ENCODE measurements around the gene SLC22A17.

SLC22A17 gene

DNA sequence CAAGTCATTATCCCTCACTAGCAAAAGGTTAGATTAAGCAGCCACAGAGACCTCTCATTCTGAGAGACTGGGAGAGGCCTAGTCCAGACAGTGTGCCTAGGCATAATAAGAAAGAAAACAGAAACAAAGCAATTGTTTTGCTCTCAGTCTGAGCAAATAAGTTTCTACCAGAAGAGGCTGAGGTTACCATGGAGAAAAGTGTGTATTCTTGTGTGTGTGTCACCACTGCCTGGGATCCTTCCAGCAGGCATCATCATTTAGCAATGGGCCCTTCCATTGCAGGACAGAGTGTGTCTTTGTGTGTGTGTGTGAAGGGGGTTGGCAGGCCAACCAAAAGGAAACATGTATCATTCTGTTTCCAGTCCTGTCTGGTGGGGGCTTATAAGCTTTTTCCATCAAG lies 8.6 kb upstream of the SLC22A17 start:
- DNase-seq: peak; percentile 66

DNA sequence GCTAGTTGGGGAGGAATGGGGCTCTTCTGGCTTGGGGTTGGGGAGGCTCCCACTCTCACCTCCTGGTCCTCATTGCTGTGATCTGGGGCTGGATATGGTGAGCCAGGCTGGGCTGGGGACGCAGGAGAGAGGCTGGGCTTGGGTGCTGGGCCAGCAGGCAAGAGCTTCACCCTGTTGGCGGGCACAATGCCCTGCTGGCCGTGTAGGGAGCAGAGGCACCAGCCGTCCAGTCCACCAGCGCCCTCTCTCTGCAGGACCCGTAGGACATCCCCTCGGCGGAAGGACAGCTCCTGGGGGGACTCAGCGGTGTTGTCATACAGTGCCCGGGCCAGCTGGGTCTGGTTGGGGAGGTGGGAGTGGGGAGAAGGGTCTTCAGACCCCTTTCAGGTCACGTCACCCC lies 7.8 kb upstream of the SLC22A17 start:
- DNase-seq: no peak

DNA sequence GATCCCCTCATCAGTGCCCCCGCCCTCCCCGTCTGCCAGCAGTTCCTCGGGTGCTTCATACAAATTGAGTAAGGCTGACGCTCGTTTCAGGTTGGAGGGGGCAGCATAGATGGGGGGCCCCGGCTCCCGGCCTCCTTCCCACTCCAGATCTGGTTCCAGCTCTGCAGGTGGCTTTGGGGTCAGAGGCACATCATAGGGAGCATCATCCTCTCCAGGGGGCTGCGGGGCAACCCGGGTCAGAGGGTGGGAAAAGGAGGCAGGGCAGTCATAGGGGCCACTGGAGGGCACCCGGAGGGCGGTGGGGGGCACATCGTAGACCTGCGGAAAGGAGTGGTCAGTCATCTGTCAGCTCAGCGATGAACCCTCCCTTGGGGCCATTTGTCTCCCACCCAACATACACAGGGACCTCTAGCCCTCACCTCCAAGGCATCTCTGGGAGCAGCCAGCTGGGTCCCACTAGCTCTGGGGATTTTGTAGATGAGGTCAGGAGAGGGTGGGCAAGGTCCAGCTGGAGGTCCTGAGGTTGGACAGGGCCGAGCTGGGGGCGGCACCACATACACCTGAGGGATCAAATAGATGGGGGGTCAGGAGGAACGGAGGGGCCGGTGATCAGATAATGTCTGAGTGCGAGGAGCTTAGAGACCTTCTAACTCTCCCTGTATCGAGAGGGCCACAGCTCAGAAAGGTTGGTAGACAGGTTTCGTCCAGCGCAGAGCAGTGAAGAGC lies 7.2 kb upstream of the SLC22A17 start:
- DNase-seq: no peak

DNA sequence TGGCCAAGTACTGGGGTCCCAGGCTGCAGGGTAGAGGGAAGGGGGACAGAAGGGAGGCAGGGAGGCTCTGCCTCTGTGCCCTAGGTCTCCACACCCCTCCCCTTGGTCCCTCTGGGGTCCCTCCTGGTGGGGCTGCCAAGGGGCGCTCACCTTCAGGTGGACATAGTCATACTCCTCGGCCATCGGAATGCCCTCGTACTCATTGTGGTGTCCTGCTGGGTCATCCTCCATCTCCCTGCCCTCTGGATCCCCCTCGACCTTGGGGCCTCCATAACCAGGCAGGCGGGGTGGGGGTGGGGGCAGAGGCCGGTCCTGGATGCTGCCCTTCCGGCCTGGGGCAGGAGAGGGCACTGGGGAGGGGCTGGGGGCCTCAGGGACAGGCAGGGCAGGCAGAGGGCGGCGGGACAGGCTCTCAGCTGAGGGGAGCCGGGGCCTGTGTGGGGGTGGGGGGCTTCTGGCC lies 6.5 kb upstream of the SLC22A17 start:
- no peak for DNase-seq

DNA sequence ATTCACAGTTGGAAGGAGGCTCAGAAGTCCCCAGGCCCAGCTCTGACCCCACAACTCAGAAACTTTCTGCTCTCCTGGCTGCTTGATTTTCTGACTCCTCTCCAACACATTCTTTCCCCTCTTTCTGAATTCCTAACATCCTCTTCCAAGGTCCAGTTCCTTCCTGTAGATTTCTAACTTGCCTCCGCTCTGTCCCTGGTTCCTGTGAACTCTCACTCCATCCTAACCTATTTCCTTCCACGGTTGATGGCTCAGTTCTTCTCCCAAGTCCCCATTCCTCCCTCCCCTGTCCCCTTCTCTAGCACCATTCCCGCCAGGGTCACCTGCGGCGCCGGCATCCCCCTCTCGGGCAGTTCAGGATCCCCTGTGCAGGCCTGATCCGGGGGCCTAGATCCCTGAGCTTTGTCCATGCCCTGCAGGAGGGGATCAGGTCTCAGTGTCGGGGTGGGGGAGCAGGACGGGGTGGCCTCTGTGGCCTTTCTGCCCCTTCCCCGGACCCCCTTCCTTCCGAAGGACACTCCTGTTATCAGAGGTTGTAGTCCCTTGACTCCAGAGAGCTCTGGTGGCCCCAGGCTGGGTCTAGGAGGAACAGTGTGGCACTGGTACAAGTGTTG lies 6.0 kb upstream of the SLC22A17 start:
- no peak for DNase-seq

DNA sequence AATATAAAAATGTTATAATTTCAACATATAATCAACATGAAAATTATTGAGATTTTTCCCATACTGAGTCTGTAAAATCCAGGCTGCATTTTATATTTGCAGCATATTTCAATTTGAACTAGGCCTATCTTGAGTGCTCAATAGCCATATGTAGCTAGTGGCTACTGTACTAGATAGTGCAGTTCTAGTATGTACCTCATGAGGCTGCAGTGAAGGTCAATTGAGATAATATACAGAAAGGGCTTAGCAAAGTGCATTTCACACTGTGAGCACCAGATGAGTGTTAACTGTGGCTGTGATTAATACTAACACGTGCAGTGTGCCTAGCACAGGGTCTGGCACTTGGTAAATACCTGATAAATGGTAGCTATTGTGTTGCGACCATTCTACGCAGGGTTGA lies 5.4 kb upstream of the SLC22A17 start:
- DNase-seq: no peak

DNA sequence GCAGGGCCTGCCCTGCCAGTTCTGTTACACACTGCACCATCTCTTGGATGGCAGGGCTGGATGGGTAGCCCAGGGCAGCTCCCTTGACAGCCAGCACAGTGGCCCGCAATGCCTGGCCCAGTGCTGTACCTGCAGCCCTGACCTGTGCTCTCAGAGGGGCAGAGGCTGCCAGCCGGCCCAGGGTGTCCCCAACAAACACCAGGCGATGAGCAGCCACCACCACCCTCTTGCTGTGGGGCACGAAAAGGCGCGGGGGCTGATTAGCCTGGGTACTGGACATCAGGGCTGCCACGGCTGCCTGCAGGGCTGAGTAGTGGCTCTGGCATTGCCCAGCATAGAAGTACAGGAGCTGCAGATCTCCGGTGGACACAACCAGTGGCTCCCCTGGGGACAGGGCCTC lies 4.6 kb upstream of the SLC22A17 start:
- no peak for DNase-seq

DNA sequence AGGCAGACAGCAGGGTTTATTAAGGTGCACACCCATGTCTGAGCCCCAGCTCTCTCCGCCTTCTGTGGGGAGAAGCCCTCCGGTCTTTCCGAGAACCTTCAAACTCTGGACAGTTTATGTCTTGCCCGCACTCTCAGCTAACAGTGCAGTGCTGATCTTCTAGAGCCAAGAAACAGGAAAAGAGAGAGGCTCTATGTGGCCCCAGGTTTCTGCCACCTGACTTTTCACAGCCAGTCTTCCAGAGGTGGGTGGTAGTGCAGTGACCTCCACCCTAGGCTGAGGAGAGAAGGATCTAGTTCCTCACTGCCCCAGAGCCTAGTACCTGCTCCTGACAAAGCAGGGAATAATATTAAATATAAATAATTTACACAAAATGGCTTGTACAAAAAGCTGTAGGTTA lies 4.0 kb upstream of the SLC22A17 start:
- DNase-seq: no peak

DNA sequence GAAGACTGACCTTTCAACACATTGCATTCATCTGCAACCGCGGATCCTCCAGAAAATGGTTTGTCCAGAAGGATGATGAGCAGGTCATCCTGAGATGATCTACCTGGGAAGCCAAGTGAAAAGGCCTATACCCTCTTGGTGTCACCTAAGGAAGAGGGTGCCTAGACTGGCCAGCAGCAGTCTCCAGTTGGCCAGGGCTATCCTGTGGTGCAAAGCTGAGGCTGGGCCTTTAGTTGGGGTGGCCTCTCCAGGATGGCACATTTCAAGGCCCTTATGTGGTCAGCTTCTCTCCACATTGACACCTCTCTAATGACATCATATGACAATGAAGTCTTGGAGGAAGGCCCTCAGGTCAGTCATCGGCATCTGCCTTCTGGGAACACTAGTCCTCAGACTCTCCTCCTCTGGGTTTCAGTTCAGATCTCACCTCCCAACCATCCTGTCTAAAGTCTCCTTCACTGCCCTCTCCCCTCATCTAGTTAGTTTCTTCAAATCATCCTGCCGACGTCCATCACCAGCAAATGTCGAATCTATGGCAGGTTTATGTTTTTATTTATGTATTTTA lies 3.3 kb upstream of the SLC22A17 start:
- no peak for DNase-seq

DNA sequence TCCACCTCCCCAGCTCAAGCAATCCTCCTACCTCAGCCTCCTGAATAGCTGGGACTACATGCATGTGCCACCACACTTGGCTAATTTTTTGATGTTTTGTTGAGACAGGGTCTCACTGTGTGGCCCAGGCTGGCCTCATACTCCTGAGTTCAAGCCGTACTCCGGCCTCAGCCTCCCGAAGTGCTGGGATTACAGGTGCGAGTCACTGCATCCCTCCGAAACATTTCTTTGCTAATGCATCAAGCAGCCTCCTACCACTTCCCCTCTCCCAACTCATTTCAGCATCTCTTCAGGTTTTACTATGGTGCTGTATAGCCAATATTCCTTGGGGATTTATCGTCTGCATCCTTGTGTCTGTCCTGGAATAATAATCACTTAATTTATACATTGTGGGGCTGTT lies 2.3 kb upstream of the SLC22A17 start:
- no peak for DNase-seq

DNA sequence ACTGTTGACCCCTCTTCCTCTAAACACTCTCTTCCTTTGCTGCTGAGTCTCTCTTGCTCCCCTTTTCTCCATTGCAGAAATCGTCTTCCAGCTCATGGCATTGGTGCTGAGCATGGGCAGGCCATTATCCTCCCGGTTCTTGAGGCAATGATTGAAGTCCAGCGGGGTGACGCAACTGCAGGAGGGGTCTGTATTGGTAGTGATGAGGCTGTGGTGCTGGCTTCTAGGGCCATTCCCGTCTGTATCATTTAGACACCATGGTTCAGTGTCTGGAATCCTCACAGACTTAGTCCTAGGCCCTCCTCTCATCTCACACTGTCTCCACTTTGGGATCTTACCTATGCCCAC lies 720 bp upstream of the SLC22A17 start:
- no peak for DNase-seq

DNA sequence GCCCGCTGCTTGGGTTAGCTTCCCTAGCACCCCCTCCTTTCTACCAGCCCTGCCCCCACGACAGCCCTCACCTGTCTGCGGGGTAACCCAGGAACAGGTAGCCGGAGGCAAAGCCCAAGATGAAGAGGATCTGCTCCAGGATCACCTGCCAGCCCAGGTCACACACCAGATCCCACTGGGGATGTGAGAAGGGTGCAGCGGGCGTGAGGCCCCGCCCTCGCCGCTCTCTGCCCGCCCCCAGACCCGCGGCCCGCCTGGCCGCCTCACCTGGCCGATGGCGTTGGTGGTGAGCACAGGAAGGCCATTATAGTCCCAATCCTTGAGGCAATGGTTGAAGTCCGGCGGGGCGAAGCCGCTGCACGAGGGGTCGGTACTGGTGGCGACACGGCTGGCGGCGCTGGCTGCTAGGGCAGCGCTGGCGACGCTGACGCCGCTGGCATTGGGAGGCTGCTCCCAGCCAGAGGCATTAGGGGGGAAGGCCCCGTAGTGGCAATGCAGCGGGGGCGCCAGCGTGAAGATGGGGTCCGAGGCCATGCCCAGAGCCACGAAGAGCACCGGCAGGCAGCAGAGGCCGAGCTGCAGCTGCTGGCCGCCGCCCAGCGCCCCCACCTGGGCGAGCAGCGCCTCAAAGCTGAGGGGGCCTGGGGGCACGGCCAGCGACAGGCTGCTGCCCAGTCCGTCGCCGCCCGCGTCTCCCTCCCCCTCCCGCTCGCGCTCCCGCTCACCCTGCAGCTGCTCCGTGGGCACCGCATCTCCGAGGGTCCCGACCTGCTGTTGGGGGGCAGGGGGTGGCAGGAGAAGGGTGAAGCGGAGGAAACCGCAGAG lies 794 bp downstream of the SLC22A17 start:
- DNase-seq: no peak

DNA sequence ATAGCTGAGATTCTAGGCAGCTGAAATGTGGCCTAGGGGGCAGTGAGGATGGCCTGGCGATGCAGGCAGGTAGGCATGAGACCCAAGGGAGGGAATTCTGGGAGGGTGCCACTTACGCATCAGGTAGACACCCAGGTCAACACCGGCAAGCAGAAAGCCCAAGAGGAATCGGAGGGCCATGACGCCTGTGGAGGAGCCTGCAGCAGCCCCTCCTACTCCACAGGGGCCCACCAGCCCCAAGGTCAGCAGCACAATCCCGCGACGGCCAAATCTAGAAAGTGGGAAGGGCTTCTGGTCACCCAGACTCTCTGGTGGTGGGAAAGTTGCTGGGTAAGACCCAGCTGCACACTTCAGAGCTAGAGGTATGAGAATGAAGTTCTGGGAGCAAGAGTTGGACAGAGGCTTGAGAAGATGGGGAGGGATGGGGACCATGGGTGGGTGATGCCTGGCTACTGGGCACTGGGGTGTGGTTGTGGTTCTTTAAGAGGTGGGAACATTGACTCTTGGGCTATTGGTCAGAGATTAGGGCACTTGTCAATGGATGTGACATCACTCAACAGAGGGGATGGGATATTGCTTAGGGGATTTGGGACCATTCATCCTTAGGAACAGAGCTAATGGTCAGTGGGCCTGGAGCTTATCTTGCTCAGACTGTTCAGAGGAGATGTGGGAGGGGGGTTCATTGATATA lies 3.4 kb downstream of the SLC22A17 start:
- DNase-seq: no peak

DNA sequence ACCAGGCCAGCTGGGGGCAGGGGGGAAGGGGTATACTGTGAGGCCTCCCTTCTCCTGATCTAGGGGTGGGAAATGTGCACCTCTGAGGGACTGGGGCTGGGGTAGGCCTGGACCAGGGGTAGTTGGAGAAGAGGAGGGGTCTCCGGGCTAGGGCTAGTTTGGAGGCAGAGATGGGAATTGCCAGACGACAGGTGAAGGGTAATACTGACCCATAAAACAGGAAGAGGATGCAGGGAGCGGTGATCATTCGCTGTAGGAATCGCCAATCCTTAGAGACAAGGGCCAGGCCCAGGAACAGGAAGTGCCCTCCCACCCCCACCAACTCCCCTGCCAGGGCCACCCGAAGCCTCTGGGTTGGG lies 4.4 kb downstream of the SLC22A17 start:
- no peak for DNase-seq

DNA sequence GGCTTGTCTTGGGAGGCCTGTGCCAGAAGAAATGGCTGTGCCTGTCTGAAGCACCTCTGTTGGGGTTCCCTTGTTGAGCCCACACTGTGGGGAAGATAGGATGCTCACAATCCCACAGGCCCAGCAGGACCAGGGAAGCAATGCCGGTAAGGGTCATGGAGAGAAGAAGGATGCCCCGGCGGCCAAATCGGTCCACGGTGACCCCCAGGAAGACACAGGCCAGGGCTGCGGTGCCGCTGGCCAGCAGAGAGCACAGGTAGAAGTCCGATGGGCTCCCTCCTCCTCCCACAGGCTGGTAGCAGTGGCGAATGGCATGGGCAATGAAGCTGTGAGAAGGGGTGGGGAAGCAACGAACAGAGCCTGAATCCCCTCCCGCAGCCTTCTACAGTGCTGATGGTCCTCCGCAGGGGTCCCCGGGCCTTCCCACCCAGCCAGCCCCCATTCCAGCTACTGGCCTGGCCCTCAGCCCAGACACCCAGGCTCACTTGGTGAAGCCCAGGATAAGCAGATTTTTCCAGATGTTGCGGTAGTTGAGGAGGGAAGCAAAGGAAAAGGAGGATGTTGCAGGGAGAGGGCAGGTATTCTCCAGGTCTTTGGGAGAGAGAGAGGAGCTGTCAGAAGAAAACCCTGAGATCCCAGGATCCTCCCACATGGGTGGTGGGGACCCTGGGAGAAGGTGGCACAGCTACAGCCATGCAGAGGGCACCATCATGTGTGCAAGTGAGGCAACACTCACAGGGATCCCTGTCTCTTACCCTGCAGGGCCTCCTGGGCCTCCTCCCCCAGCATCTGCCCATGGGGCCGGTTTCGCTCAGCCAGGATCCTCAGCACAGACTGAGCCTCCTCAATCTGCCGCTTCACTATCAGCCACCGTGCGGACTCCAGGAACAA lies 5.0 kb downstream of the SLC22A17 start:
- no peak for DNase-seq

DNA sequence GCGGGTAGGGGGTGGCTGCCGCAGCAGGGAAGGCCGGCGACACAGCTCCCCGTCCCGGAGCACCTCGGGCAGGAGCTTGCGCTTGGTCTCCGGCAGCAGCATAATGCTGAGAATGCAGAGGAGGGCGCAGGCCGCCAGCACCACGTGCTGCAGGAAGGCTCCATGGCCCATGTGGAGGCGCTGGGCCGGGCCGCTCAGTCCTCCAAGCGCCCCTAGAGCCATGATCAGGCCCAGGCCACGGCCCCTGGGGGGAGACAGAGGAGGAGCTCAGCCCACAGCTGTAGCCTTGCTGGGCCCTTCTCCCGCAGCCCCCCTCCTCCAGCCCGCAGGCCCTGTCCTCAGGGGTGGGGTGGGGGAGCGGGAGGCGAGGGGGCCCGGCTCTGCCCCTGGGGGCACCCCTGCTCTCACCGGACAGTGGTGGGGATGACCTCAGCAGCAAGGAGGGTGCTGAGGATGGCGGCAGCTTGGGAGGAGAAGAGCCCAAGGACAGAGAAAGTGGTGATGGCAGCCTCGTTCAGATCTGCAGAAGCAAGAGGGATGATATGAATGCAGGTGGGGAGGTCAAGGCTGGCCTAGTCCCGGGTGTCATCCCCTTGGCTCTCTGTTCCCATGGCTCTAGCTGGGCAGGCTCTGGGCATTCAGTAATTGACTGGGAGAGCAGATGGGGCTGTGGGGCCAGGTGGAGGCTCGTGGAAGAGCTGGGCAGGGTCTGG lies 5.8 kb downstream of the SLC22A17 start:
- DNase-seq: no peak

DNA sequence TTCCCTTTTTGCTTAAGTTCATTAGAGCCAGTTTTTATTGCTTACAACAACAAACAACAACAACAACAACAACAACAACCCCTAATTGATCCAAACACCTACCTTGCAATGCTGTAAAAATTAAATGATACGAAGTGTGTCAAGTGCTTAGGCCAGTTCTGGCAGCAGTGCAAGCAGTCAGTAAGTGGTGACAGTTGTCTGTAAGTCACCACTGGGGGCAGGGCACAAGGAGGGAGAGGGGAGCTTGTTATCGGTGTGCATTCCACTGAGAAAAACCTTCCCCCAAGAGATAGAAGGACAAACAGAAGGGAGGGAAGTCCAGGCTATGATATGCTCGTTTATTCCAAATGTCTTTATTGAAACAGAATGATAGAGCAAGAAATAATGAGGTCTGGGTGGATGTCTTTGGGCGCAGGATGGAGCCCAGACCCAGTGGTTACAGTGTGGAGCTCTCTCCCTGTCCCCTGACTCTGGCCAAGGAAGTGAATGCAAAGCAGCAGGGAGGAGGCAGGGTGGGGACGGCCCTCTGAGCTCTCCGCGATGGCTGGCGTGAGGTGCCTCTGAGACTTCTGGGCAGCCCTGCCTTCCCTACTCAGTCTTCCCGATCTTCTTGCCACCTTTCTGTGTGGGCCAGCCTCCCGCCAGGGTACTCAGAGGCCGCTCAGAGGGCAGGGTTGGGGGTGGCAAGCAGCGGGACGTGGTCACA lies 6.5 kb downstream of the SLC22A17 start:
- DNase-seq: no peak

DNA sequence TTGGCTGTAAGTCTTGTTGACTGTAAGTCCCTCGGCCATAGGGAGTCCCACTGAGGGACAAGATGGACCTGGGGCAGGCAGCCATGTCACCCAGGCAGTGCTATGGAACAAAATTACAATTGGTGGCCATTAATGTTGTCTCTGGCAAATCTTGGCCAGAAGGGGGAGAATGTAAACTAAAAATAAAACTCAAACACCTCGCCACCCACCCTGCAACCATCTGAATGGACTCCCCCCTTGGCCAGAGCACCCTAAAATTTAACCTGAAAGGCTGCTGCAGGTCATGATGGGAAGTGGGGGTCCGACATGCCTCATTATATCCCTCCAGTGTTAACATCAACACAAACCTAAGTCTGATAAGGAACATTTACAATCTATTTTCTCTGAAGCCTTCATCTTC lies 8.2 kb downstream of the SLC22A17 start:
- no peak for DNase-seq

DNA sequence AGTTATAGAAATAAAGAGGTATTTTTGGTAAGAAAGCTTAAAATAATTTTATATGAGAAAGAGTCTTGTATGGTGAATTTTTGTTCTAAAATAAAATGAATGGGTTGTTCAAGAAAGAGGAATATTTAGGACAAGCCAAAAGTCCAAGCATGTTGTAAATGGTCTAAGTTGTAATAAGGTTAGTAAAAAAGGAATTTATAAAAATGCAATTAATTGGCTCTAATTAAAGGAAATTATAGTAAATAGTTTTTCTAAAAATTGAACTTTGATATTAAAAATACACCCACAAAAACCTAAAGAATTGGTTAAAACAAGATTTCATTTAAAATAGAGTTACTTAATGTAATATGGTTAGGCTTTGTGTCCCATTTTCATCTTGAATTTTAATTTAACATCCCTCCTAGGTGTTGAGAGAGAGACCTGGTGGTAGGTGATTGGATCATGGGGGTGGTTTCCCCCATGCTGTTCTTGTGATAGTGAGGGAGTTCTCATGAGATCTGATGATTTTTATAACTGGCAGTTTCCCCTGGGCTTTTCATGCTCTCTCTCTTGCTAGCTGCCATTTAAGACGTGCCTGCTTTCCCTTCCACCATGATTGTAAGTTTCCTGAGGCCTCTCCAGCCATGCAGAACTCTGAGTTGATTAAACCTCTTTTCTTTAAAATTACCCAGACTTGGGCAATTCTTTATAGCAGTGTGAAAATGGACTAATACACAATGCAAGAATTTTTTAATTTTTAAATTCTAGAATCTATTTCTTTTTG lies 13.0 kb downstream of the SLC22A17 start:
- no peak for DNase-seq

DNA sequence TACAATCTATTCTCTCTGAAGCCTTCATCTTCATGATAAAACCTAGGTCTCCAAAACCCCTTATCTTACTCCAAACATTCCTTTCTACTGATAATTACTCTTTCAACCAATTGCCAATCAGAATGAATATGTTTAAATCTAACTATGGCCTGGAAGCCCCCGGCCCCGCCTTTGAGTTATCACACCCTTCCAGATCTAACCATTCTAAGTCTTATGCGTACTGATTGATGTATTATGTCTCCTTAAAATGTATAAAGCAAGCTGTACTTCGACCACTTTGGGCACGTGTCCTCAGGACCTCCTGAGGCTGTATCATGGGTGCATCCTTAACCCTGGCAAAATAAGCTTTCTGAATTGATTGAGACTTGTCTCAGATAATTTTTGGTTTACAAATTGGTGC lies 17.1 kb downstream of the SLC22A17 start:
- DNase-seq: no peak
